ENCODE results near the gene ANO6.

DNA sequence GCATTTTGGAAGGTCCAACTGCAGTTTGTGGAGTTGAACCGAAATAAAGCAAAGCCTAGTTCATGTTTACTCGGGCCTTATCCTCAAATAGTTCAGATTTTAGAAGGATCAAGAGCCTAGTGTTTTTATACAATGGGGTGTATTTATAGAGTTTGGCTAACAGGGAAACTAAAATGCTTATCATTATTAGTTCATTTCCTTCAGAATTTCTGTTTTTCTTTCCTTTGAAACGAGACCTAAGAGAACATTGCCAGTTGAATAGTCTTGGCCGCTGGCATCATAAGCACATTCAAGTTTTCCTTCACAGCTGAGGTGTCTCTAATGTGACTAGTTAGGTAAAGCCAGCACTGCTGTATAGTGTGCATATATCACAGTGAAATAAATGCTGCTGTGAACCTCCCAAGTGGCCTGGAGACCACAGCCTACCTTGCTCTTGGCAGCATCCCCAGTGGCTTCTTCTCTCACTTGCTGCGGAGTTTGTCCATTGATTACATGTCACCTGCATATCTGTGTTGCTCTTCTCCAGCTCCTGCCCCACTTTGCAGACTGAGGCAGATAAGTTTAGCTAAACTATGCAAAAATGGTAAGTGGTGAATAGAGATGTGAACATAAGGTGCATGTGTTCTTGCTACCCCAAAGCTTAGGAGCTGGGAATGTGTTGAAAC lies 88.8 kb downstream of the ANO6 start:
- TF ChIP-seq, protein P1, sequence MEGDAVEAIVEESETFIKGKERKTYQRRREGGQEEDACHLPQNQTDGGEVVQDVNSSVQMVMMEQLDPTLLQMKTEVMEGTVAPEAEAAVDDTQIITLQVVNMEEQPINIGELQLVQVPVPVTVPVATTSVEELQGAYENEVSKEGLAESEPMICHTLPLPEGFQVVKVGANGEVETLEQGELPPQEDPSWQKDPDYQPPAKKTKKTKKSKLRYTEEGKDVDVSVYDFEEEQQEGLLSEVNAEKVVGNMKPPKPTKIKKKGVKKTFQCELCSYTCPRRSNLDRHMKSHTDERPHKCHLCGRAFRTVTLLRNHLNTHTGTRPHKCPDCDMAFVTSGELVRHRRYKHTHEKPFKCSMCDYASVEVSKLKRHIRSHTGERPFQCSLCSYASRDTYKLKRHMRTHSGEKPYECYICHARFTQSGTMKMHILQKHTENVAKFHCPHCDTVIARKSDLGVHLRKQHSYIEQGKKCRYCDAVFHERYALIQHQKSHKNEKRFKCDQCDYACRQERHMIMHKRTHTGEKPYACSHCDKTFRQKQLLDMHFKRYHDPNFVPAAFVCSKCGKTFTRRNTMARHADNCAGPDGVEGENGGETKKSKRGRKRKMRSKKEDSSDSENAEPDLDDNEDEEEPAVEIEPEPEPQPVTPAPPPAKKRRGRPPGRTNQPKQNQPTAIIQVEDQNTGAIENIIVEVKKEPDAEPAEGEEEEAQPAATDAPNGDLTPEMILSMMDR (IDR thresholded peaks at IDR 0.05; ENCODE audit: low read depth, low read length, missing input control), result no peak
- no peak for TF ChIP-seq RXRA (IDR thresholded peaks at IDR 0.05)
- TF ChIP-seq, protein P2, sequence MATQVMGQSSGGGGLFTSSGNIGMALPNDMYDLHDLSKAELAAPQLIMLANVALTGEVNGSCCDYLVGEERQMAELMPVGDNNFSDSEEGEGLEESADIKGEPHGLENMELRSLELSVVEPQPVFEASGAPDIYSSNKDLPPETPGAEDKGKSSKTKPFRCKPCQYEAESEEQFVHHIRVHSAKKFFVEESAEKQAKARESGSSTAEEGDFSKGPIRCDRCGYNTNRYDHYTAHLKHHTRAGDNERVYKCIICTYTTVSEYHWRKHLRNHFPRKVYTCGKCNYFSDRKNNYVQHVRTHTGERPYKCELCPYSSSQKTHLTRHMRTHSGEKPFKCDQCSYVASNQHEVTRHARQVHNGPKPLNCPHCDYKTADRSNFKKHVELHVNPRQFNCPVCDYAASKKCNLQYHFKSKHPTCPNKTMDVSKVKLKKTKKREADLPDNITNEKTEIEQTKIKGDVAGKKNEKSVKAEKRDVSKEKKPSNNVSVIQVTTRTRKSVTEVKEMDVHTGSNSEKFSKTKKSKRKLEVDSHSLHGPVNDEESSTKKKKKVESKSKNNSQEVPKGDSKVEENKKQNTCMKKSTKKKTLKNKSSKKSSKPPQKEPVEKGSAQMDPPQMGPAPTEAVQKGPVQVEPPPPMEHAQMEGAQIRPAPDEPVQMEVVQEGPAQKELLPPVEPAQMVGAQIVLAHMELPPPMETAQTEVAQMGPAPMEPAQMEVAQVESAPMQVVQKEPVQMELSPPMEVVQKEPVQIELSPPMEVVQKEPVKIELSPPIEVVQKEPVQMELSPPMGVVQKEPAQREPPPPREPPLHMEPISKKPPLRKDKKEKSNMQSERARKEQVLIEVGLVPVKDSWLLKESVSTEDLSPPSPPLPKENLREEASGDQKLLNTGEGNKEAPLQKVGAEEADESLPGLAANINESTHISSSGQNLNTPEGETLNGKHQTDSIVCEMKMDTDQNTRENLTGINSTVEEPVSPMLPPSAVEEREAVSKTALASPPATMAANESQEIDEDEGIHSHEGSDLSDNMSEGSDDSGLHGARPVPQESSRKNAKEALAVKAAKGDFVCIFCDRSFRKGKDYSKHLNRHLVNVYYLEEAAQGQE (IDR thresholded peaks at IDR 0.05), result no peak
- TF ChIP-seq EGR1 (IDR thresholded peaks at IDR 0.05; ENCODE audit: low read depth in 2 of 2), result no peak
- TF ChIP-seq YY1 (IDR thresholded peaks at IDR 0.05), result no peak
- TF ChIP-seq ATF3 (IDR thresholded peaks at IDR 0.05), result no peak
- TF ChIP-seq RAD21 (IDR thresholded peaks at IDR 0.05), result no peak
- TF ChIP-seq JUND (IDR thresholded peaks at IDR 0.05), result no peak
- no peak for TF ChIP-seq SP1 (IDR thresholded peaks at IDR 0.05)

Data from liver (tissue), 3 donors.